ENCODE data around the gene KLF16.
"Not testable (repeated sequence)": the region's sequence is repeated elsewhere in the genome, so short reads cannot be mapped to it uniquely, and the experiment has no call there.

Gene KLF16

GRCh38 chr19:1863328-1863637 is at the start of gene KLF16:
Gene KLF16, minus strand, starts transcription at chr19:1863579. Its CDS starts 82 bp downstream, at chr19:1863497.
- DNase-seq: no peak

- DNase-seq: no peak
Observed at GRCh38 chr19:1912760-1913505, 49.6 kb upstream of the KLF16 start.

- DNase-seq: no peak
Observed at GRCh38 chr19:1911995-1912394, 48.6 kb upstream of the KLF16 start.

GRCh38 chr19:1911098-1911497 is 47.7 kb upstream of the KLF16 start:
- DNase-seq: no peak

- DNase-seq: no peak
Observed at GRCh38 chr19:1910177-1910576, 46.8 kb upstream of the KLF16 start.

- DNase-seq: no peak
Observed at GRCh38 chr19:1909761-1910080, 46.3 kb upstream of the KLF16 start.

- no peak for DNase-seq
Observed at GRCh38 chr19:1908364-1908678, 44.9 kb upstream of the KLF16 start.

- DNase-seq: no peak
Observed at GRCh38 chr19:1907563-1908363, 44.4 kb upstream of the KLF16 start.

- no peak for DNase-seq
Observed at GRCh38 chr19:1906985-1907562, 43.7 kb upstream of the KLF16 start.

GRCh38 chr19:1905863-1906375 is 42.5 kb upstream of the KLF16 start:
- DNase-seq: no peak

- DNase-seq: peak; percentile 100
Observed at GRCh38 chr19:1905110-1905862, 41.9 kb upstream of the KLF16 start, which contains the start of the genes ADAT3 and SCAMP4. Gene ADAT3, plus strand, starts transcription at chr19:1905399. Its CDS starts 6,649 bp downstream, at chr19:1912048. Gene SCAMP4, plus strand, starts transcription at chr19:1905399. Its CDS starts 9,621 bp downstream, at chr19:1915020.

- no peak for DNase-seq
Observed at GRCh38 chr19:1904860-1905109, 41.4 kb upstream of the KLF16 start.

- no peak for DNase-seq
Observed at GRCh38 chr19:1902923-1903322, 39.5 kb upstream of the KLF16 start.

GRCh38 chr19:1901940-1902404 is 38.6 kb upstream of the KLF16 start:
- DNase-seq: no peak

- no peak for DNase-seq
Observed at GRCh38 chr19:1896508-1896907, 33.1 kb upstream of the KLF16 start.

GRCh38 chr19:1893791-1894190 is 30.4 kb upstream of the KLF16 start:
- no peak for DNase-seq

- DNase-seq: no peak
Observed at GRCh38 chr19:1889907-1890306, 26.5 kb upstream of the KLF16 start.

- no peak for DNase-seq
Observed at GRCh38 chr19:1888385-1888784, 25.0 kb upstream of the KLF16 start.

- not testable (repeated sequence) for DNase-seq
Observed at GRCh38 chr19:1886360-1886759, 23.0 kb upstream of the KLF16 start.

GRCh38 chr19:1885398-1886119 is 22.2 kb upstream of the KLF16 start, which contains the start of gene ABHD17A:
Gene ABHD17A, minus strand, starts transcription at chr19:1885496. Its CDS starts 3,930 bp downstream, at chr19:1881566.
- DNase-seq: peak; percentile 98

- DNase-seq: no peak
Observed at GRCh38 chr19:1884719-1885334, 21.4 kb upstream of the KLF16 start.

GRCh38 chr19:1884291-1884718 is 20.9 kb upstream of the KLF16 start:
- no peak for DNase-seq

All from activated effector memory CD4-positive, alpha-beta T cell treated with anti-CD3 and anti-CD28 coated beads, Interleukin-2, amount 50 U/mL, for 16 hours (primary cell).